Measurements from ENCODE around the gene CACNA1E. TPM values are rescaled to one million over a fixed set of nuclear protein-coding genes. Genes with fewer than 3 reads are reported as not detected.

Gene CACNA1E
- total and polyA plus RNA-seq, 2 donors (not counting 1 experiment from before 2014, with no cell fraction given), result 0.37 to 0.40 TPM

GRCh38 chr1:181739214-181739613 is 255.9 kb downstream of the CACNA1E start:
- Histone ChIP-seq H3K79me2 (ENCODE audit: control insufficient read depth, insufficient read depth, low read length) (no peaks in the 10 kb centered on the region), H3K27ac (ENCODE audit: low read length in 2 of 2) (no peak overlapping the region), H3K9ac (ENCODE audit: low read length) (no peak overlapping the region), H3K27me3 (replicated peaks in 1 of 4; ENCODE audit: control extremely low read depth in 1 of 4, control insufficient read depth in 3 of 4, insufficient read depth in 4 of 4, low read length in 3 of 4) (peaks cover 0 to 5% (median 0%) of the 10 kb centered on the region in 4 experiments), H3K9me3 (ENCODE audit: control extremely low read depth in 1 of 3, control insufficient read depth in 2 of 3, insufficient read depth in 1 of 3, low read length in 2 of 3) (peaks cover 0 to 4% (median 0%) of the 10 kb centered on the region in 3 donors), H3K36me3 (replicated peaks in 1 of 2; ENCODE audit: control extremely low read depth in 1 of 2, control insufficient read depth in 1 of 2, extremely low read depth in 1 of 2, insufficient read depth in 2 of 2, low read length in 1 of 2) (no peaks in the 10 kb centered on the region), H3K4me2 (replicated peaks; ENCODE audit: low read depth, low read length, poor library complexity, severe bottlenecking) (no peak overlapping the region), H2AFZ (ENCODE audit: insufficient read depth, low read depth, low read length, poor library complexity, severe bottlenecking) (no peak overlapping the region), H4K20me1 (ENCODE audit: control insufficient read depth, insufficient read depth, low read length, poor library complexity, severe bottlenecking) (no peaks in the 10 kb centered on the region), H3K4me3 (ENCODE audit: control extremely low read depth in 1 of 5, extremely low read depth in 1 of 5, insufficient read depth in 1 of 5, low read depth in 2 of 5, low read length in 4 of 5) (no peak overlapping the region), H3K4me1 (ENCODE audit: control insufficient read depth in 2 of 2, insufficient read depth in 2 of 2, low read length in 2 of 2) (no peaks in the 10 kb centered on the region)
- no peak overlapping the region for H3K27ac Mint-ChIP-seq
- ATAC-seq (ENCODE audit: low read depth), result no peak
- WGBS (ENCODE audit: insufficient coverage), result 77% methylated on average over 9 of the region's 9 CpGs
- no peak for TF ChIP-seq EZH2 (IDR thresholded peaks at IDR 0.05; ENCODE audit: borderline replicate concordance, insufficient read depth, low read depth, low read length, poor library complexity, severe bottlenecking)
- TF ChIP-seq, protein P1, sequence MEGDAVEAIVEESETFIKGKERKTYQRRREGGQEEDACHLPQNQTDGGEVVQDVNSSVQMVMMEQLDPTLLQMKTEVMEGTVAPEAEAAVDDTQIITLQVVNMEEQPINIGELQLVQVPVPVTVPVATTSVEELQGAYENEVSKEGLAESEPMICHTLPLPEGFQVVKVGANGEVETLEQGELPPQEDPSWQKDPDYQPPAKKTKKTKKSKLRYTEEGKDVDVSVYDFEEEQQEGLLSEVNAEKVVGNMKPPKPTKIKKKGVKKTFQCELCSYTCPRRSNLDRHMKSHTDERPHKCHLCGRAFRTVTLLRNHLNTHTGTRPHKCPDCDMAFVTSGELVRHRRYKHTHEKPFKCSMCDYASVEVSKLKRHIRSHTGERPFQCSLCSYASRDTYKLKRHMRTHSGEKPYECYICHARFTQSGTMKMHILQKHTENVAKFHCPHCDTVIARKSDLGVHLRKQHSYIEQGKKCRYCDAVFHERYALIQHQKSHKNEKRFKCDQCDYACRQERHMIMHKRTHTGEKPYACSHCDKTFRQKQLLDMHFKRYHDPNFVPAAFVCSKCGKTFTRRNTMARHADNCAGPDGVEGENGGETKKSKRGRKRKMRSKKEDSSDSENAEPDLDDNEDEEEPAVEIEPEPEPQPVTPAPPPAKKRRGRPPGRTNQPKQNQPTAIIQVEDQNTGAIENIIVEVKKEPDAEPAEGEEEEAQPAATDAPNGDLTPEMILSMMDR (IDR thresholded peaks at IDR 0.05), result no peak
- H3K4me3 Mint-ChIP-seq, result no peak overlapping the region
- ChIA-PET POLR2A (no interaction called here), CTCF (no interaction called here)
- no peak for DNase-seq
- peaks cover 8% of the 10 kb centered on the region for H3K27me3 Mint-ChIP-seq
- intact Hi-C loops (cut with micrococcal nuclease), result no loop called here
- H3K4me1 Mint-ChIP-seq, result no peaks in the 10 kb centered on the region
- H3K9me3 Mint-ChIP-seq (ENCODE audit: insufficient read depth), result no peaks in the 10 kb centered on the region

- Histone ChIP-seq H3K4me2 (replicated peaks; ENCODE audit: low read depth, low read length, poor library complexity, severe bottlenecking) (no peak overlapping the region), H3K27ac (ENCODE audit: low read length in 2 of 2) (no peak overlapping the region)
Measured at GRCh38 chr1:181742426-181742825, 259.1 kb downstream of the CACNA1E start.

More at GRCh38 chr1:181742426-181742825, 259.1 kb downstream of the CACNA1E start:
- Mint-ChIP-seq H3K27ac (no peak overlapping the region), H3K27me3 (peaks cover 6% of the 10 kb centered on the region), H3K4me3 (no peak overlapping the region), H3K9me3 (ENCODE audit: insufficient read depth) (no peaks in the 10 kb centered on the region), H3K4me1 (no peaks in the 10 kb centered on the region)
- Histone ChIP-seq H3K27me3 (replicated peaks in 1 of 4; ENCODE audit: control extremely low read depth in 1 of 4, control insufficient read depth in 3 of 4, insufficient read depth in 4 of 4, low read length in 3 of 4) (peaks cover 0 to 5% (median 0%) of the 10 kb centered on the region in 4 experiments), H3K36me3 (replicated peaks in 1 of 2; ENCODE audit: control extremely low read depth in 1 of 2, control insufficient read depth in 1 of 2, extremely low read depth in 1 of 2, insufficient read depth in 2 of 2, low read length in 1 of 2) (no peaks in the 10 kb centered on the region), H3K9me3 (ENCODE audit: control extremely low read depth in 1 of 3, control insufficient read depth in 2 of 3, insufficient read depth in 1 of 3, low read length in 2 of 3) (peaks cover 0 to 4% (median 0%) of the 10 kb centered on the region in 3 donors), H3K79me2 (ENCODE audit: control insufficient read depth, insufficient read depth, low read length) (no peaks in the 10 kb centered on the region), H3K9ac (ENCODE audit: low read length) (no peak overlapping the region), H4K20me1 (ENCODE audit: control insufficient read depth, insufficient read depth, low read length, poor library complexity, severe bottlenecking) (no peaks in the 10 kb centered on the region), H3K4me1 (ENCODE audit: control insufficient read depth in 2 of 2, insufficient read depth in 2 of 2, low read length in 2 of 2) (no peaks in the 10 kb centered on the region), H3K4me3 (ENCODE audit: control extremely low read depth in 1 of 5, extremely low read depth in 1 of 5, insufficient read depth in 1 of 5, low read depth in 2 of 5, low read length in 4 of 5) (no peak overlapping the region), H2AFZ (ENCODE audit: insufficient read depth, low read depth, low read length, poor library complexity, severe bottlenecking) (no peak overlapping the region)
- 81% methylated on average over 4 of the region's 4 CpGs for WGBS (ENCODE audit: insufficient coverage)
- no peak for DNase-seq
- no peak for ATAC-seq (ENCODE audit: low read depth)
- intact Hi-C loops (cut with micrococcal nuclease), result no loop called here
- ChIA-PET CTCF (no interaction called here), POLR2A (no interaction called here)
- TF ChIP-seq, protein P1 (IDR thresholded peaks at IDR 0.05), result no peak
- TF ChIP-seq EZH2 (IDR thresholded peaks at IDR 0.05; ENCODE audit: borderline replicate concordance, insufficient read depth, low read depth, low read length, poor library complexity, severe bottlenecking), result no peak
